Endothelial cell of umbilical vein (primary cell): Measurements from ENCODE around the gene MAU2. TPM values are rescaled to one million over a fixed set of nuclear protein-coding genes. Genes with fewer than 3 reads are reported as not detected.

Experiments used
- BruUV-seq: library from RNA; stranded (reverse); fragments of 400-500 nt; replicated peaks from 2 replicates; lab custom pipeline; 2021; lab: Mats Ljungman, UMichigan
- CTCF ChIA-PET: fragments of 300-600, 350-600 bp; sonication (Branson Sonifier 250); formaldehyde crosslinking; loops from one replicate; lab custom pipeline; 2021; ENCODE audit warnings: antibody characterized with exemption, inconsistent platforms; lab: Charles Lee
- POLR2A ChIA-PET: fragments of 300-600, 350-600 bp; sonication (Branson Sonifier 250); formaldehyde crosslinking; loops from one replicate; lab custom pipeline; 2021; ENCODE audit warnings: antibody characterized with exemption, inconsistent platforms; lab: Charles Lee
- DNase-seq: peaks from one replicate; pipeline ENCODE4 v3.0.0-alpha.2; 2011; ENCODE audit warnings: low read depth, low spot score
- FAIRE-seq: peaks from 2 replicates; lab custom pipeline; 2011; peaks lifted over from hg19 to GRCh38; lab: Jason Lieb, UNC
- H2AFZ ChIP-seq: 2 replicates; pipeline ENCODE4 v1.6.0; 2012; ENCODE audit warnings: low read depth, low read length, control low read depth, inconsistent platforms
- H3K27ac ChIP-seq: 2 replicates; pipeline ENCODE4 v1.5.1; 2011; ENCODE audit warnings: low read depth, mild to moderate bottlenecking, control low read depth, low read length, moderate library complexity; ENCODE audit not compliant: insufficient read depth
- H3K27me3 ChIP-seq, 2 experiments: 2 replicates each; pipeline versions ENCODE4 v1.6.0 to v1.6.1; 2011; ENCODE audit warnings: low read length in 2 of 2, mixed read lengths in 1 of 2; ENCODE audit not compliant: control insufficient read depth in 2 of 2, insufficient read depth in 2 of 2
- H3K36me3 ChIP-seq, 2 experiments: 2 replicates in 1 of 2; 3 replicates in 1 of 2; pipeline ENCODE4 v1.5.1; 2011; ENCODE audit warnings: low read length in 2 of 2, mild to moderate bottlenecking in 1 of 2, moderate library complexity in 1 of 2; ENCODE audit not compliant: control insufficient read depth in 2 of 2, insufficient read depth in 2 of 2; ENCODE audit errors: extremely low read depth in 1 of 2
- H3K4me1 ChIP-seq: 3 replicates; pipeline ENCODE4 v1.5.1; 2011; ENCODE audit warnings: mild to moderate bottlenecking, low read length; ENCODE audit not compliant: control insufficient read depth, insufficient read depth; ENCODE audit errors: extremely low read depth
- H3K4me2 ChIP-seq: 2 replicates; pipeline ENCODE4 v1.6.1; 2011; ENCODE audit warnings: low read length, control low read depth, mixed read lengths; ENCODE audit not compliant: insufficient read depth
- H3K4me3 ChIP-seq, 3 experiments: fragments of 200-600 bp in 1 of 3; sonication (generic), shearing (Covaris generic) in 1 of 3; replicated peaks in 1 of 3; 2 replicates each; pipeline ENCODE4 v1.5.1; 2011 to 2016; ENCODE audit warnings: control low read depth in 3 of 3, low read length in 3 of 3, mild to moderate bottlenecking in 2 of 3, inconsistent platforms in 1 of 3, low read depth in 1 of 3, moderate library complexity in 1 of 3; ENCODE audit not compliant: insufficient read depth in 1 of 3
- H3K79me2 ChIP-seq: 2 replicates; pipeline ENCODE4 v1.6.0; 2012; ENCODE audit warnings: low read length, inconsistent platforms; ENCODE audit not compliant: control insufficient read depth, insufficient read depth
- H3K9ac ChIP-seq: replicated peaks from 2 replicates; pipeline ENCODE3; 2011; ENCODE audit warnings: low read length, control low read depth; ENCODE audit not compliant: insufficient read depth; ENCODE audit errors: extremely low read depth
- H3K9me1 ChIP-seq: replicated peaks from 3 replicates; pipeline ENCODE4 v1.6.0; 2011; ENCODE audit warnings: mild to moderate bottlenecking, low read length; ENCODE audit not compliant: control insufficient read depth, insufficient read depth; ENCODE audit errors: extremely low read depth
- H3K9me3 ChIP-seq: replicated peaks from 2 replicates; pipeline ENCODE4 v1.5.1; 2012; ENCODE audit warnings: low read length, inconsistent platforms; ENCODE audit not compliant: control insufficient read depth, insufficient read depth
- H4K20me1 ChIP-seq: replicated peaks from 2 replicates; pipeline ENCODE3; 2011; ENCODE audit warnings: mild to moderate bottlenecking, low read length; ENCODE audit not compliant: control insufficient read depth, insufficient read depth; ENCODE audit errors: extremely low read depth
- EZH2 ChIP-seq: IDR thresholded peaks from 2 replicates; pipeline ENCODE4 v1.6.1; 2012; ENCODE audit warnings: borderline replicate concordance, low read depth, mild to moderate bottlenecking, moderate library complexity, low read length, inconsistent platforms; ENCODE audit not compliant: severe bottlenecking
- FOS ChIP-seq: IDR thresholded peaks from 2 replicates; pipeline ENCODE4 v1.6.1; 2011; ENCODE audit warnings: mild to moderate bottlenecking, low read length, moderate library complexity, borderline replicate concordance; ENCODE audit not compliant: insufficient read depth
- GATA2 ChIP-seq: IDR thresholded peaks from 2 replicates; pipeline ENCODE4 v1.7.0; 2011; ENCODE audit warnings: low read depth, mild to moderate bottlenecking, moderate library complexity, mixed read lengths, low read length; ENCODE audit not compliant: insufficient read length, insufficient read depth
- JUN ChIP-seq: IDR thresholded peaks from 2 replicates; pipeline ENCODE4 v1.6.1; 2011; ENCODE audit warnings: borderline replicate concordance, low read depth; ENCODE audit not compliant: insufficient read length, insufficient read depth
- MAX ChIP-seq: IDR thresholded peaks from 2 replicates; pipeline ENCODE4 v1.6.1; 2011; ENCODE audit not compliant: insufficient read depth, insufficient read length
- MYC ChIP-seq: IDR thresholded peaks from one replicate; pipeline ENCODE4 v1.6.1; 2011; ENCODE audit warnings: mild to moderate bottlenecking, low read depth, low read length
- POLR2A ChIP-seq: IDR thresholded peaks from 2 replicates; pipeline ENCODE4 v1.6.1; 2012; ENCODE audit warnings: low read depth, mild to moderate bottlenecking, control low read depth, low read length
- POLR2AphosphoS5 ChIP-seq: IDR thresholded peaks from 2 replicates; pipeline ENCODE4 v1.6.1; 2012; ENCODE audit warnings: low read depth, mild to moderate bottlenecking, control low read depth, low read length, moderate library complexity; ENCODE audit not compliant: insufficient read depth
- dilution Hi-C: fragments of 300-500 bp; cut with MboI; formaldehyde crosslinking; loops from one replicate; pipeline ENCODE4 v1.15.0; 2019; ENCODE audit warnings: low sequenced_read_pairs; ENCODE audit not compliant: extremely low pct_ligation_motif_present
- intact Hi-C: fragments of 100-400 bp; cut with micrococcal nuclease; formaldehyde crosslinking; loops from one replicate; pipeline ENCODE4 v1.10.0; 2022
- polyA plus RNA-seq, 4 experiments: library from polyadenylated mRNA; depleted of rRNA in 3 of 4; stranded (reverse) in 3 of 4; unstranded in 1 of 4; fragments of >200 nt; gene quantifications; 2 replicates each; pipeline versions ENCODE4 v1.2.1 to v1.2.3, GENCODE V29; 2011 to 2012; ENCODE audit warnings: missing spikeins in 1 of 4
- total RNA-seq: library from RNA; stranded (reverse); gene quantifications from 2 replicates; pipeline ENCODE4 v1.2.3, GENCODE V29; 2021
- TF ChIP-seq, protein P1 (sequence below), 2 donors: IDR thresholded peaks; 1 replicate in 1 of 2; 2 replicates in 1 of 2; pipeline ENCODE4 v1.5.1; 2011; ENCODE audit warnings: low read length in 2 of 2, mild to moderate bottlenecking in 2 of 2, moderate library complexity in 2 of 2, control low read depth in 1 of 2, inconsistent platforms in 1 of 2, low read depth in 1 of 2; ENCODE audit not compliant: insufficient read depth in 1 of 2; ENCODE audit errors: extremely low read depth in 1 of 2

The MAU2 gene
- total and polyA plus RNA-seq, 2 donors (not counting 3 experiments of a cell fraction or from before 2014, with no cell fraction given): 36.9 to 70.0 TPM

- BruUV-seq: no TSS peak
- dilution Hi-C loops: no loop called here
- H3K27me3 ChIP-seq: peaks cover 7 to 8% of the 10 kb centered on the region in 2 experiments
- intact Hi-C loops: no loop called here
- TF ChIP-seq MYC (no peak), POLR2A (no peak), GATA2 (no peak), POLR2AphosphoS5 (no peak), EZH2 (no peak), MAX (no peak), FOS (no peak), JUN (no peak)
- TF ChIP-seq, protein P1, sequence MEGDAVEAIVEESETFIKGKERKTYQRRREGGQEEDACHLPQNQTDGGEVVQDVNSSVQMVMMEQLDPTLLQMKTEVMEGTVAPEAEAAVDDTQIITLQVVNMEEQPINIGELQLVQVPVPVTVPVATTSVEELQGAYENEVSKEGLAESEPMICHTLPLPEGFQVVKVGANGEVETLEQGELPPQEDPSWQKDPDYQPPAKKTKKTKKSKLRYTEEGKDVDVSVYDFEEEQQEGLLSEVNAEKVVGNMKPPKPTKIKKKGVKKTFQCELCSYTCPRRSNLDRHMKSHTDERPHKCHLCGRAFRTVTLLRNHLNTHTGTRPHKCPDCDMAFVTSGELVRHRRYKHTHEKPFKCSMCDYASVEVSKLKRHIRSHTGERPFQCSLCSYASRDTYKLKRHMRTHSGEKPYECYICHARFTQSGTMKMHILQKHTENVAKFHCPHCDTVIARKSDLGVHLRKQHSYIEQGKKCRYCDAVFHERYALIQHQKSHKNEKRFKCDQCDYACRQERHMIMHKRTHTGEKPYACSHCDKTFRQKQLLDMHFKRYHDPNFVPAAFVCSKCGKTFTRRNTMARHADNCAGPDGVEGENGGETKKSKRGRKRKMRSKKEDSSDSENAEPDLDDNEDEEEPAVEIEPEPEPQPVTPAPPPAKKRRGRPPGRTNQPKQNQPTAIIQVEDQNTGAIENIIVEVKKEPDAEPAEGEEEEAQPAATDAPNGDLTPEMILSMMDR (IDR thresholded peaks at IDR 0.05; ENCODE audit: extremely low read depth in 1 of 2, insufficient read depth in 1 of 2, low read depth in 1 of 2, low read length in 2 of 2): no peak
- H3K4me1 ChIP-seq: no peaks in the 10 kb centered on the region
- ChIA-PET POLR2A (no interaction called here), CTCF (no interaction called here)
- H3K27ac ChIP-seq: no peak overlapping the region
- FAIRE-seq: no peak
- H3K36me3 ChIP-seq: peaks cover 2 to 26% of the 10 kb centered on the region in 2 experiments
- no peaks in the 10 kb centered on the region for H3K79me2 ChIP-seq
- no peak overlapping the region for H3K4me3 ChIP-seq
- H3K9me3 ChIP-seq: no peaks in the 10 kb centered on the region
- no peaks in the 10 kb centered on the region for H4K20me1 ChIP-seq
- no peaks in the 10 kb centered on the region for H3K9me1 ChIP-seq
- no peak overlapping the region for H3K4me2 ChIP-seq
- no peak overlapping the region for H3K9ac ChIP-seq
- no peak overlapping the region for H2AFZ ChIP-seq
- DNase-seq: no peak
Measured at GRCh38 chr19:19274716-19275565, 45.7 kb upstream of the MAU2 start.
